ENCODE results near the gene PDE11A. TPM values are rescaled to one million over a fixed set of nuclear protein-coding genes. Genes with fewer than 3 reads are reported as not detected.

The PDE11A gene
- total and polyA plus RNA-seq, 4 donors: 1.0 to 5.9 (median 1.7) TPM

GRCh38 chr2:177606636-177607035 lies 465.9 kb downstream of the PDE11A start:
- H3K27ac ChIP-seq (ENCODE audit: low read depth in 1 of 2, low read length in 2 of 2): no peak overlapping the region
- TF ChIP-seq CTCF (IDR thresholded peaks at IDR 0.05; ENCODE audit: low read depth, low read length, missing input control): no peak
- H3K4me3 ChIP-seq (ENCODE audit: low read depth in 1 of 3, low read length in 3 of 3): no peak overlapping the region
- H3K9ac ChIP-seq (ENCODE audit: low read depth in 1 of 2, low read length in 2 of 2): no peak overlapping the region
- no peak for DNase-seq (ENCODE audit: low spot score)
- no peaks in the 10 kb centered on the region for H3K36me3 ChIP-seq (ENCODE audit: control insufficient read depth in 4 of 4, insufficient read depth in 3 of 4, low read depth in 1 of 4, low read length in 3 of 4)
- no peaks in the 10 kb centered on the region for H3K27me3 ChIP-seq (ENCODE audit: control insufficient read depth in 4 of 4, insufficient read depth in 4 of 4, low read length in 3 of 4)
- 84% methylated on average over 7 of the region's 7 CpGs for WGBS
- peaks cover 0 to 11% (median 3%) of the 10 kb centered on the region in 4 donors for H3K4me1 ChIP-seq (ENCODE audit: control insufficient read depth in 4 of 4, insufficient read depth in 4 of 4, low read length in 3 of 4)
- H3K9me3 ChIP-seq (ENCODE audit: control insufficient read depth in 4 of 4, low read length in 3 of 4): peaks cover 0 to 1% (median 0%) of the 10 kb centered on the region in 4 donors

GRCh38 chr2:177604271-177605065 lies 468.1 kb downstream of the PDE11A start:
- Histone ChIP-seq H3K36me3 (ENCODE audit: control insufficient read depth in 4 of 4, insufficient read depth in 3 of 4, low read depth in 1 of 4, low read length in 3 of 4) (no peaks in the 10 kb centered on the region), H3K9me3 (ENCODE audit: control insufficient read depth in 4 of 4, low read length in 3 of 4) (peaks cover 0 to 1% (median 0%) of the 10 kb centered on the region in 4 donors), H3K27me3 (ENCODE audit: control insufficient read depth in 4 of 4, insufficient read depth in 4 of 4, low read length in 3 of 4) (no peaks in the 10 kb centered on the region), H3K9ac (ENCODE audit: low read depth in 1 of 2, low read length in 2 of 2) (no peak overlapping the region), H3K4me3 (ENCODE audit: low read depth in 1 of 3, low read length in 3 of 3) (no peak overlapping the region), H3K4me1 (ENCODE audit: control insufficient read depth in 4 of 4, insufficient read depth in 4 of 4, low read length in 3 of 4) (peaks cover 0 to 11% (median 3%) of the 10 kb centered on the region in 4 donors), H3K27ac (ENCODE audit: low read depth in 1 of 2, low read length in 2 of 2) (no peak overlapping the region)
- TF ChIP-seq NR2F2 (IDR thresholded peaks at IDR 0.05) (no peak), CTCF (IDR thresholded peaks at IDR 0.05; ENCODE audit: low read depth, low read length, missing input control) (peak; percentile 51), RAD21 (IDR thresholded peaks at IDR 0.05) (peak; percentile 82 to 88)
- no peak for DNase-seq (ENCODE audit: low spot score)
- 22% methylated on average over 3 of the region's 3 CpGs for WGBS

DNA sequence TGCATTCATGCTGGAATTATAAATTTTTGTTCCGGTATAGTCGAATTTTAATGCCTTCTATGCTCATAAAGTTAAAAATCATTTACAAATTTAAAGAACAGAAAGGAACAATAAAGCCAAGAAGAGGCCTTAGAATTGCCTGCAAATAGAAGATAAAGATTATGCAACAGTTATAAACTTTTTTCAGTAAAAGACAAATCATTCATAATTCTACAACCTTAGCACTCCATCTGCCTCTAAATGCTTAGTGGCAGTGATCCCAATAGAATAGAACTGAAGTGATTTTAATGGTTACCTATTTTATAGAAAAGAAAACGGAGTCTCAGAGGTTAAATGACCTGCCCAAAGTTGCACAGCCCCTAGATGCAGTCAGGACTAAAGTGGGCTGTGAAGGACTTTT lies 468.8 kb downstream of the PDE11A start:
- Histone ChIP-seq H3K36me3 (ENCODE audit: control insufficient read depth in 4 of 4, insufficient read depth in 3 of 4, low read depth in 1 of 4, low read length in 3 of 4) (no peaks in the 10 kb centered on the region), H3K4me3 (ENCODE audit: low read depth in 1 of 3, low read length in 3 of 3) (no peak overlapping the region), H3K27ac (ENCODE audit: low read depth in 1 of 2, low read length in 2 of 2) (no peak overlapping the region), H3K27me3 (ENCODE audit: control insufficient read depth in 4 of 4, insufficient read depth in 4 of 4, low read length in 3 of 4) (no peaks in the 10 kb centered on the region), H3K4me1 (ENCODE audit: control insufficient read depth in 4 of 4, insufficient read depth in 4 of 4, low read length in 3 of 4) (peaks cover 0 to 11% (median 5%) of the 10 kb centered on the region in 4 donors), H3K9ac (ENCODE audit: low read depth in 1 of 2, low read length in 2 of 2) (no peak overlapping the region), H3K9me3 (ENCODE audit: control insufficient read depth in 4 of 4, low read length in 3 of 4) (no peaks in the 10 kb centered on the region)
- WGBS: 82% methylated on average over 3 of the region's 3 CpGs
- DNase-seq (ENCODE audit: low spot score): no peak
- TF ChIP-seq FOXA1 (IDR thresholded peaks at IDR 0.05) (no peak), ZBTB33 (IDR thresholded peaks at IDR 0.05) (no peak), YY1 (IDR thresholded peaks at IDR 0.05) (no peak), REST (IDR thresholded peaks at IDR 0.05) (no peak), MAX (IDR thresholded peaks at IDR 0.05) (no peak), CTCF (IDR thresholded peaks at IDR 0.05; ENCODE audit: low read depth, low read length, missing input control) (no peak), SP1 (IDR thresholded peaks at IDR 0.05) (no peak), GABPA (IDR thresholded peaks at IDR 0.05 in 1 of 2, conservative IDR thresholded peaks at IDR 0.05 in 1 of 2) (no peak), HNF4G (IDR thresholded peaks at IDR 0.05) (no peak), RAD21 (IDR thresholded peaks at IDR 0.05) (no peak), EGR1 (IDR thresholded peaks at IDR 0.05; ENCODE audit: low read depth in 2 of 2) (no peak)
